HCT116 (cell line): ENCODE measurements around the gene IL1RN.

Source experiments
- CBX3 ChIP-seq: IDR thresholded peaks from 2 replicates; pipeline ENCODE4 v1.6.1; 2012; ENCODE audit warnings: low read depth
- CTCF ChIP-seq, 3 experiments: fragments of 200-600 bp in 1 of 3; sonication (generic) in 1 of 3; IDR thresholded peaks in 2 of 3; conservative IDR thresholded peaks in 1 of 3; 2 replicates each; pipeline ENCODE4 v1.5.1; 2012 to 2017; ENCODE audit warnings: low read depth in 2 of 3, low read length in 2 of 3, antibody characterized with exemption in 1 of 3, borderline replicate concordance in 1 of 3, control low read depth in 1 of 3, mild to moderate bottlenecking in 1 of 3, mixed read lengths in 1 of 3, mixed run types in 1 of 3, moderate library complexity in 1 of 3; ENCODE audit not compliant: insufficient read depth in 1 of 3

GRCh38 chr2:113144259-113144658 lies 16.9 kb downstream of the IL1RN start:
- TF ChIP-seq CTCF (IDR thresholded peaks at IDR 0.05 in 2 of 3, conservative IDR thresholded peaks at IDR 0.05 in 1 of 3; ENCODE audit: borderline replicate concordance in 1 of 3, insufficient read depth in 1 of 3, low read depth in 2 of 3, low read length in 2 of 3) (no peak), CBX3 (no peak)
